SIG-M5 (cell line): ENCODE data around the gene JADE1.
A peak's percentile ranks its signal among the peaks of the same experiment; 100 is the strongest.

ENCODE experiments used
- DNase-seq: peaks from one replicate; lab custom pipeline; 2025; lab: John Stamatoyannopoulos, UW

JADE1 gene

DNA sequence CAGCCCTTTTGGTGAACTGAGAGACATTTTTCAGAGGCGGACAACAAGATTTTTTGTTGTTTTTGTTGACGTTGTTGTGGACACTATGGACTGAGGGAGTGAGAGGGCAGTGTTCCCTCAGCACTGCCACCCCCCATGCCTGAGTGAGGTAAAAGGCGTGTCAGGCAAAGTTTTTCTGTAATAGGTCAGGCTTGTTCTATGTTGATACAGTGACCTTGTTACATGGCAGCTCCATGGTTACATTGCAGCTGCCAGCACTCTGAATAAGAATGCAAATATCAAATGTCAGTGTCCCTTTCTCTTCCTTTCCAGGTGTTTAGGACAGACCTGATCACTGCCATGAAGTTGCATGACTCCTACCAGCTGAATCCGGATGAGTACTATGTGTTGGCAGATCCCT, 36.6 kb downstream of the JADE1 start:
- no peak for DNase-seq

GRCh38 chr4:128847082-128847724, 37.7 kb downstream of the JADE1 start:
- peak; percentile 5 for DNase-seq

- no peak for DNase-seq
These were observed 39.0 kb downstream of the JADE1 start for GRCh38 chr4:128848461-128848860.

GRCh38 chr4:128850252-128850651, 40.8 kb downstream of the JADE1 start:
- no peak for DNase-seq

- DNase-seq, result no peak
These were observed 44.2 kb downstream of the JADE1 start for GRCh38 chr4:128853741-128854140.

- DNase-seq, result no peak
These were observed 44.9 kb downstream of the JADE1 start for GRCh38 chr4:128854433-128854832.

DNA sequence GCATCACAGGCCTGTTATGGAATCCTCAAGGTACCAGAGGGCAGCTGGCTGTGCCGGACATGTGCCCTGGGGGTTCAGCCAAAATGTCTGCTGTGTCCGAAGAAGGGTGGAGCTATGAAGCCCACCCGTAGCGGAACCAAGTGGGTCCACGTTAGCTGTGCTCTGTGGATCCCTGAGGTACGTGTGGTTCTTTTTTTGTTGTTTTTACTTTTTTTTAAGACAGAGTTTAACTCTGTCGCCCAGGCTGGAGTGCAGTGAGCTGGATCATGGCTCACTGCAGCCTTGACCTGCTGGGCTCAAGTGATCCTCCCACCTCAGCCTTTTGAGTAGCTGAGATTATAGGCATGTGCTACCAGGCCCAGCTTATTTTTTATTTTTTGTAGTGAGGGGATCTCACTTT, 46.1 kb downstream of the JADE1 start:
- no peak for DNase-seq

DNA sequence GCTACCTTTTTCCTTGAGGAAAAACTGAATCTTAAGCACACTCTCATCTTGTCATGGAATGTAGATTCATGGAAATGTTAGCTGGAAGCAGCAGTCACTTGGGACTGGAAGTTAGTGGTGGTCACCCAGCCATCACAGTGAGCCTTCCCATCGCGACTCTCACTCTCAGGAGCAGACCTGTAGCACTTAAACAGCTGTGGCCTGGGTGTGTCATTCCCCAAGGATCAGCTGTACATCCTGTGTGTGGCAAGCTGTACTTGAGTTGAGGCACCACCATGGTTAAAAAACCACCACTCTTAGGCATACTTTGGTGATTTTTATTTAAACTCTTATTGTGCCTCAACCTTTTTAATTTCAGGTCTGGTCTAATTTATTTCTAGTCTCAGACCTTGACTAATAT, 46.7 kb downstream of the JADE1 start:
- DNase-seq, result no peak

DNA sequence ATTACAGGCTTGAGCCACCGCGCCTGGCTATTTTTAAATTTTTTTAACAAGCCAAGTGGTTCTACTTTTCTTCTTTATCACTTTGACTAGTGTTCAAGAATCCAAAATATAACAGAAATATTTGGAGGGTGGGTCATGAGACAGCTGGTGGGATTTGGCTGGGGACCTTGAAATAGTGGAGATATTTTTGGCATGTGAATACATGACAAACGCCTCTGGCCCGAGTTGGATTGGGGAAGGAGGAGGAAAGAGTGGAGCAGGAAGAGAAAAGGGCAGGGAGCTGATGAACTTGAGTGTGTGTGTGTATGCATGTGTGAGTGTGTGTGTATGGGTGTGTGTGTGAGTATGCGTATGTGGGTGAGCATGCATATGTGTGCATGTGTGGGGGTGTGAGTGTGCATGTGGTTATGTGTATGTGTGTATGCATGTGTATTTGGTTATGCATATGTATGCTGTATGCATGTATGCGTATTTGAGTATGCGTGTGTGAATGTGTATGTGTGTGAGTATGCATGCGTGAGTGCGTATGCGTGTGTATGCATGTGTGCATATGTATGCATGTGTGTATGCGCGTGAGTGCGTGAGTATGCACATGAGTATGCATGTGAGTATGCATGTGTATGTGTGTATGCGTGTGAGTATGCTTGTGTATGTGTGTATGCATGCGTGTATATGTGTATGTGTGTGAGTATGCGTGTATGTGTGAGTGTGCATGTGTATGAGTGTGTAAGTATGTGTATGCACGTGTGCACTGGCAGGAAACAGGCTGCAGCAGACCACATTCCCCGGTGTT, 49.6 kb downstream of the JADE1 start:
- no peak for DNase-seq

DNA sequence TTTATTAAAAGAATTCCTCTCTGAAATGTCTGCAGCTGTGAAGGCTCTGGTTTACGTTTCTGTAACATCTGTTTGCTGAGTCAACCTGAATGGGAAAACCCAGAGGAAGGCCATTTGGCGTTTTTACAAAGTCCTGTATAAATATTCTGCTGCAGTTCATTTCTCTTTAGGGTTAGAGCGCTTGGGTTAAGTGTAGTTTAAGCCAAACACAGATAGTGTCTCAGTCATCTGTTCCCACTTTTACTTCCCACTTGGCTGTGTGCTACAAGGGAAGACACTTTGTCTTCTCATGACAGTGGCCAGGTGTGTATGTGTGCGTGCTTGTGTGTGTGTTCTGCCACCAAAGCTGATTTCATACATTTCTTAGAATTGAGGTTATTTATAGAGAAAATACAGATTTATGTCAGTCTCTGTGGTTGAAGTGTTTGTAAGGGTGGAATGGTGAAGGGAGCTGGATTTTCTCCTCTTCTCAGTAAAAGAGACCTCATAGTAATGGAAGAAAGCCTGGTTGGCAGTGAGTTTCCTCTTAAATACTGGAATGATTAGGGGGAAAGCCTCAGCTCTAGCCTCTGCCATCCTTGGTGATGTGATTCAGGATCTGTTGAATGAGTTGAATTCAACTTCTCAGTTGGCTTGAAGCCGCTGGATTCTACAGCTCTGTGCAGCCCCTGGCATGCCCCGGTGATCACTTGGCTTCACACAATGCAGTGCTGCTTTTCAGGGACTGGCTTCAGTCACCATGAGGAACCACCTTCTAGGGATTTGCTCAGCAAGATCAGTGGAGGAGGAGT, 50.6 kb downstream of the JADE1 start:
- no peak for DNase-seq

DNA sequence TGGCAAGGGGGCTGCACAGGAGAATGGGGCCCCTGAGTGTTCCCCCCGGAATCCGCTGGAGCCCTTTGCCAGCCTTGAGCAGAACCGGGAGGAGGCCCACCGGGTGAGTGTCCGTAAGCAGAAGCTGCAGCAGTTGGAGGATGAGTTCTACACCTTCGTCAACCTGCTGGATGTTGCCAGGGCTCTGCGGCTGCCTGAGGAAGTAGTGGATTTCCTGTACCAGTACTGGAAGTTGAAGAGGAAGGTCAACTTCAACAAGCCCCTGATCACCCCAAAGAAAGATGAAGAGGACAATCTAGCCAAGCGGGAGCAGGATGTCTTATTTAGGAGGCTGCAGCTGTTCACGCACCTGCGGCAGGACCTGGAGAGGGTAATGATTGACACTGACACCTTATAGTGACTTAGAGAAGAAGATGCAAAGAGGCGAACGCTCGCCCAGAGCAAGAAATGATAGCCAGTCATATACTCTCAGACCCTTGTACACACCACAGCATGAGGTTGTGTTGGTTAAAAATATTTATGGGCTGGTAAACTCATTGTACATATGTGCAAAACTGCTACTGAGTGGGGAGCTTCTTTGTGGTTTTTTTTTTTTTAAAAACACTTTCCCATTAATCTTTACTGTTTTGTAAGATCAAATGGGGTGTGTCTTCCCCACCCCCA, 52.5 kb downstream of the JADE1 start:
- no peak for DNase-seq

DNA sequence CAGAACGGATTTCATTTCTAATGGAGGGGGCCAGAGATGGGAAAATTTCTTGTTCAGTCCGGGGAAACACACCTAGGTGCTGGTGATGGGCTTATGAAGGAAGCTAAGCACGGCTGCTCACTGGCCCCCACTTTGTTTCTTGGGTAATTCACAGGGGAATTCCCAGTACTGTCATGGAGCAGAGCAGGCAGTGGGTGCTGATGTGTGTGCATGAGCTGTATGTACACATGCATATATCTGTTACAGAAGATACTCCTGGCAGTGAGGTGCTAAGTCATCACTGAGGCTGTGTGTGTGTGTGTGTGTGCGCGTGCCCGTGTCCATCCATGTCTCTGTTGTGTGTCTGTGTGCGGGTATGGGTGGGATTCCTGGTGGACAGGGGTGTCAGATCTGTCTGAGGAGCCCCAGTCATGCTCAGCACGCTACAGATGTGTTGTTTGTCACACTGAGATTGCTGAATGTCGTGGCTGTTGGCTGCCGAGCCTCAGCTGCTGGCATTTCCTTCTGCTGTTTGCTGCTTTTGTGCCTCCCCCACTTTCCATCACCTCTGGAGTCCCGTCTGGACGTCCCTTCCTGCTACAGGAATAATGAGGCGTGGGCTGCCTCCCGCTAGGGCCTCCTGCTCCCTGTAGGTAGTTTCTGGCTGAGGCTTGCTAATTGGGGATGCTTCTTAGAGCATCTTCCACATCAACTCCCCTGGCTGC, 53.3 kb downstream of the JADE1 start:
- no peak for DNase-seq

DNA sequence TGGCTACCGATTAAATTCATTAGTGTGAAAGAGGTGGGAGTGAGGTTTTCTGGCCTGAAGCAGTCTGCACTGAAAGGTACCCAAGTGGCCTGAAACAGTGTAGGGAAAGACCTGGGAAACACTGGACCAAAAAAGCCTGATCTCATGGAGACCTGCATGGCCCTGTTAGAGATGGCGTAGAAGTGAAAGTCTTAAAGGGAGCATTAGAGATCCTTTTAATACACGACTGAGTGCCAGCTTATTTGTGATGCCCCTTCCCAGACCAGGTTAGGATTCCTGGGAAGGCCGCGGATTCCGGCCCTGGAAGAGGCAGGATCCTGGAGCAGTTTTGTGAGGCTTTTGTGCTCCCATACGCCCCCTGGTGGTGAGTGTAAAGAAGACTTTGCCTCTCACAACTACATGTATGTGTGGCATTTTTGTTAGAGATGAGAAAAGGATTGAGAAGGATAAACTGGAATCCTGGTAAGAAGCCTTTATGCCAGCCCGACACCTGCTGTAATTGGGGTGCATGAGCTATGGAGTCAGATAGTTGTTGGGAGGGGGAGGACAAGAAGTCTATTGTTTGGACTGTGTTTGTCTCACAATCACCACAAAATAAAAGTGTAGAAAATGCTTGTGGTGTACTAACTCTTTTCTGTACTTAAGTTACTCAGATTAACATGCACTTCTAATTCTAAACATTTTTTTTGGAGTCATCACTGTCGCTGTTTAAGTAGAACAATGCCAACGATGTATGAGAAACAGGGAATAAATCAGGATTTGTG, 54.0 kb downstream of the JADE1 start:
- no peak for DNase-seq

GRCh38 chr4:128865132-128865531, 55.6 kb downstream of the JADE1 start:
- DNase-seq, result no peak

- DNase-seq, result no peak
These were observed 56.8 kb downstream of the JADE1 start for GRCh38 chr4:128866269-128866668.

DNA sequence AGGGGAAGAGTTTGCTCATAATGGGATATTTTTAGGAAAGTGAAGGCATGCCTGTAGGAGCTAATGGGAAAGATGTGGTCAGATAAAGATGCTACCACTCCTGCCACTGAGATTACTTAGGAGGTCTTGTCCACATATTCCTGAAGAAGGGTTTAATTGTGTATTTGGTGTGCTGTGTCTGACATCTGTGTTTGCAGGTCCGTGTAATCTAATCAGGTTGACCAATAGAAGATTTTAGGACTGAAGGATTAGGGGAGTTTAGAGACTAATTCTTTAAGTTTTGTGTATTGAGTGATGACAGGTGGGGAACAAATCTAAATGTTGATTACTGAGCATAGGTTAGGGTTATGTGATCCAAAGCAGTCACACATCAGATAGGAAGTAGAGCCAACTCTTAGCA, 57.2 kb downstream of the JADE1 start:
- DNase-seq, result no peak

DNA sequence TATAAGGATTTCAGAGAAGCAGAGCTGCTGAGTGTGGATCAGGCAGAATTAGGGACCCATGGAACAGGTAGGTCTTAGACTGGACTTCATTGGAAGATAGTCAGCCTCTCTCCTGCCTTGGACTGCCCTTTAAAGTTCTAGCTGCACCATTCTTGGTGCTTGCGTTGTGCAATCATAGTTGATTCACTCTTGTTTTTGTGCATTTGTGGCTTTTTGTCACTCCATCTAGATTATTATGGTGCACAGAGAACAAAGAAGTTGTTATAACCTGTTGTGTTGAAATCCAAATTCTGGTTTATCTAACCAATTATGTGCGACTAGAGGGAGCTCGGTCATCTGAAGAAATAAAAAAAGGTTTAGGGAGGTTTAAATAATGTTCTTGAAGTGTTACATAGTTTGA, 59.3 kb downstream of the JADE1 start:
- no peak for DNase-seq

- no peak for DNase-seq
These were observed 60.4 kb downstream of the JADE1 start for GRCh38 chr4:128869776-128870509.

DNA sequence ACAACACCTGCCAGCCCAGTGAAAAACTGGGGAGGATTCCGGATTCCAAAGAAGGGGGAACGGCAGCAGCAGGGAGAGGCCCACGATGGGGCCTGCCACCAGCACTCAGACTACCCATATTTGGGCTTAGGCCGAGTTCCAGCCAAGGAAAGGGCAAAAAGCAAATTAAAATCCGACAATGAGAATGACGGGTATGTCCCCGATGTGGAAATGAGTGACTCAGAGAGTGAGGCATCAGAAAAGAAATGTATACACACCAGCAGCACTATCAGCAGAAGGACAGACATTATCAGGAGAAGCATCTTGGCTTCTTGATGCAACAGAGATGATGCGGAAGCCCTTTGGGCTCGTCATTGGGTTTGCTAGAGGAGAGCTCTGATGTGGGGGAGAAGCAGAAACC, 62.4 kb downstream of the JADE1 start:
- no peak for DNase-seq

GRCh38 chr4:128876200-128876599, 66.7 kb downstream of the JADE1 start:
- no peak for DNase-seq
